GM13976 (cell line): Measurements from ENCODE around the gene FCRL6.

Experiments used
- DNase-seq: peaks from one replicate; pipeline ENCODE4 v3.0.0; 2012; ENCODE audit warnings: low spot score
- CTCF ChIP-seq: IDR thresholded peaks from 2 replicates; pipeline ENCODE4 v1.5.1; 2012; ENCODE audit warnings: borderline replicate concordance, mild to moderate bottlenecking; ENCODE audit not compliant: insufficient read depth; ENCODE audit errors: extremely low read depth, missing control alignments, control extremely low read depth
- in situ Hi-C: fragments of 300-500 bp; cut with MboI; formaldehyde crosslinking; loops from one replicate; pipeline ENCODE4 v1.12.0; 2022; ENCODE audit warnings: low sequenced_read_pairs, mixed read lengths, inconsistent platforms; ENCODE audit not compliant: unreplicated experiment

FCRL6 gene

DNA sequence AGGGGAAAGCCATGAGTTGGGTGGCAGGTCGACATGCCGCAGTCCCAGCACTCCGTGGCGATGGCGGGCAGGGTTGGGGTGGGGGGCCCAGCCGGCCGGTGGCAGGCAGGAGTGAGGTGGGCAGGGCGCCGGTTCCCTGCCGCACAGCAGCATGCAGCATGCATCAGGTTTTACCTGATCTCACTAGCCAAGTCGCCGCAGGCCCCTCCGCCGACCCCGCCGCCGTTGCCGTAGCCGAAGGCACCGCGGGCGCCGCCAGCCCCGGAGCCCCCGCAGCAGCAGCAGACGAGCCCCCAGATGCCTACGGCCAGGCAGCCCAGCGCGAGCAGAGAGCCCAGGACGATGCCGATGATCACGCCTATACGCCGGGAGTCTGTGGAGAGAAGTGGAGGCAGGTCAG, 53.5 kb downstream of the FCRL6 start:
- in situ Hi-C loops: no loop called here
- DNase-seq: no peak
- no peak for TF ChIP-seq CTCF

- TF ChIP-seq CTCF: no peak
- DNase-seq: no peak
- in situ Hi-C loops: no loop called here
Measured at GRCh38 chr1:159856576-159856975, 54.4 kb downstream of the FCRL6 start.

DNA sequence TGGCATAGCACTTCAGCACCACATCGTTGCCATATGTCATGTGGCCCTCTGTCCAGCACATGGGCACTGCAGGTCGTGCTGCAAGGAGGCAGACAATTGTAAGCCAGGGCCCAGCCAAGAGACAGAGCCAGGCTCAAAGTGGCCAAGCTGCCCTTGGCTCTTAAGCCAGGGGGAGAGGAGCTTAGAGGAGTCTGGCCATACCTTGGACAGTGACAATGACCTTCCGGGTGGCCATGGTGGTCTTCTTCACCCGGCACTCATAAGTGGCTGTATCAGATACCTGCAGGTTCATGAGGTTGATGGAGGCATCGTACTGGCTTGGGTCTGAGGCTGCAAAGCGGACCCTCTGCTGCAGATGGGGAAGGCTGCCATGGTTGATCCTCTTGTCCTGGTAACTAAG, 55.7 kb downstream of the FCRL6 start:
- no peak for DNase-seq
- in situ Hi-C loops: no loop called here
- no peak for TF ChIP-seq CTCF

GRCh38 chr1:159859767-159860322, 57.7 kb downstream of the FCRL6 start:
- no peak for TF ChIP-seq CTCF
- DNase-seq: no peak
- in situ Hi-C loops: no loop called here

DNA sequence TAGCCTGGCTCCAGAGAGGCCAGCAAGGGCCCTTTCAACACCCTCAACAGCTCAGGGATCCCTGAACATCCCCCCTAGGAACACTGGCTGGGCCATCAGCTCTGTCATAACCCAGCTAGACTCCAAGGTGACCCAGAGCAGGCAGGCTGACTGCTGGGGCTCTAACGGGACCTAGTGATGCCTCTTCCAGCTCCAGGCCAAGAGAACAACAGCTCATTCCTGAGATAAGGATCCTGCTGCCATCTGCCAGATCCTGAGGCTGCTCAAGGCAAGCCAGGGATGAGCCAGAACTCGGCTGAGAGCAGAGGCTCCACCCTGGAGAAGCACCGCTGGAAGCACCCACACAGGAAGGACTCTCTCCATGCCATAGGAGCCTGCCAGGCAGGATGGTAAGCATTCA, 58.3 kb downstream of the FCRL6 start:
- in situ Hi-C loops: no loop called here
- no peak for DNase-seq
- TF ChIP-seq CTCF: no peak

DNA sequence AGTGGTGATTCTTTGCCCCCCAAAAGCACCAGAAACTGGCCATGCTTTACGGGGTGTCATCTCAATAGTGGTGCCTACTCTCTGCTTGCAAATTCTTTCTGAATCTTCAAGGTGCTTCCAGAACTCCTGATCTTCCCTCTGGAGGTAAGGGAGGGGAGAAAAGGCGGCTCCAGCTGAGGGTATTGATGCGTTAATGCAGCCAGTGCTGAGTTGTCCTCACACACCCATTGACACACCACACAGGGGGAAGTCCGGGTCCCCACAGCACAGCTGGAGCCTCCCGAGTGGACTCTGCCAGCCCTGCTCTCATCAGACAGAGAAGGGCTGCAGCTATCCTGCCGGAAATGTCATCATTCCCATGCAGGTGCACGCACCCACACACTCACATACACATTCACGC, 59.1 kb downstream of the FCRL6 start:
- no peak for DNase-seq
- in situ Hi-C loops: no loop called here
- no peak for TF ChIP-seq CTCF

- in situ Hi-C loops: no loop called here
- TF ChIP-seq CTCF: no peak
- DNase-seq: no peak
Measured at GRCh38 chr1:159862031-159862430, 59.9 kb downstream of the FCRL6 start.
